NCI-H1105 (cell line): ENCODE data around the gene MBD6.
A peak's percentile ranks its signal among the peaks of the same experiment; 100 is the strongest.
"Not testable (repeated sequence)": the region's sequence is repeated elsewhere in the genome, so short reads cannot be mapped to it uniquely, and the experiment has no call there.

Experiments used
- DNase-seq: peaks from one replicate; lab custom pipeline; 2025; lab: John Stamatoyannopoulos, UW

MBD6 gene

GRCh38 chr12:57515934-57516541 lies 6.6 kb upstream of the MBD6 start:
- DNase-seq = no peak

- DNase-seq = no peak
These were observed 5.9 kb upstream of the MBD6 start for GRCh38 chr12:57516617-57517153.

- DNase-seq = no peak
These were observed 5.4 kb upstream of the MBD6 start for GRCh38 chr12:57517187-57517586.

- not testable (repeated sequence) for DNase-seq
These were observed 4.9 kb upstream of the MBD6 start for GRCh38 chr12:57517718-57518117.

- DNase-seq = no peak
These were observed 4.3 kb upstream of the MBD6 start for GRCh38 chr12:57518176-57518919.

- DNase-seq = no peak
These were observed 3.5 kb upstream of the MBD6 start for GRCh38 chr12:57518920-57519795.

GRCh38 chr12:57519796-57520052 lies 2.9 kb upstream of the MBD6 start:
- no peak for DNase-seq

- peak; percentile 90 for DNase-seq
These were observed 2.4 kb upstream of the MBD6 start, which contains the start of gene DDIT3 for GRCh38 chr12:57520053-57520818. DDIT3 (minus strand) TSS chr12:57520514; CDS start chr12:57517406, 3,108 bp downstream.

GRCh38 chr12:57521525-57522010 lies 1.1 kb upstream of the MBD6 start:
- no peak for DNase-seq

- no peak for DNase-seq
These were observed 472 bp downstream of the MBD6 start for GRCh38 chr12:57522887-57523705.

GRCh38 chr12:57523706-57524614 lies 1.3 kb downstream of the MBD6 start:
- DNase-seq = no peak

GRCh38 chr12:57524814-57525614 lies 2.4 kb downstream of the MBD6 start:
- DNase-seq = no peak

- no peak for DNase-seq
These were observed 3.2 kb downstream of the MBD6 start for GRCh38 chr12:57525615-57526383.

GRCh38 chr12:57526477-57527126 lies 4.0 kb downstream of the MBD6 start:
- DNase-seq = no peak

GRCh38 chr12:57527184-57527583 lies 4.6 kb downstream of the MBD6 start:
- DNase-seq = no peak

- DNase-seq = no peak
These were observed 5.6 kb downstream of the MBD6 start for GRCh38 chr12:57528176-57528575.

- DNase-seq = no peak
These were observed 6.4 kb downstream of the MBD6 start for GRCh38 chr12:57528831-57529555.
